NCI-H2196 (cell line): Measurements from ENCODE around the gene HOXA11.

Experiments
- DNase-seq: peaks from one replicate; lab custom pipeline; 2025; ENCODE audit not compliant: unreplicated experiment; lab: John Stamatoyannopoulos, UW

HOXA11 gene

GRCh38 chr7:27194002-27194352, 8.9 kb upstream of the HOXA11 start:
- DNase-seq, result no peak

GRCh38 chr7:27193335-27194001, 8.4 kb upstream of the HOXA11 start:
- DNase-seq, result no peak

- DNase-seq, result no peak
Measured at GRCh38 chr7:27192546-27193334, 7.7 kb upstream of the HOXA11 start.

GRCh38 chr7:27191833-27192545, 7.0 kb upstream of the HOXA11 start:
- no peak for DNase-seq

GRCh38 chr7:27191161-27191731, 6.2 kb upstream of the HOXA11 start:
- no peak for DNase-seq

- DNase-seq, result no peak
Measured at GRCh38 chr7:27189997-27190748, 5.1 kb upstream of the HOXA11 start.

GRCh38 chr7:27189295-27189996, 4.4 kb upstream of the HOXA11 start:
- DNase-seq, result no peak

GRCh38 chr7:27188386-27189294, 3.6 kb upstream of the HOXA11 start:
- DNase-seq, result no peak

- DNase-seq, result no peak
Measured at GRCh38 chr7:27187475-27188385, 2.7 kb upstream of the HOXA11 start.

GRCh38 chr7:27186668-27187474, 1.8 kb upstream of the HOXA11 start:
- DNase-seq, result no peak

GRCh38 chr7:27185854-27186667, 1.0 kb upstream of the HOXA11 start:
- DNase-seq, result no peak

GRCh38 chr7:27184337-27185012, 557 bp downstream of the HOXA11 start:
- no peak for DNase-seq

GRCh38 chr7:27183682-27184336, 1.2 kb downstream of the HOXA11 start:
- DNase-seq, result no peak

GRCh38 chr7:27182861-27183681, 2.0 kb downstream of the HOXA11 start:
- DNase-seq, result no peak
